ENCODE measurements around the gene CD2.

GRCh38 chr1:116760996-116761665 is 6.9 kb downstream of the CD2 start:
- TF ChIP-seq POLR2A (IDR thresholded peaks at IDR 0.05), result no peak
- TF ChIP-seq CTCF (IDR thresholded peaks at IDR 0.05), result no peak
